ENCODE data around the gene SPTB.

The SPTB gene

GRCh38 chr14:64782196-64782595 lies 97.5 kb downstream of the SPTB start:
- TF ChIP-seq, protein P1, sequence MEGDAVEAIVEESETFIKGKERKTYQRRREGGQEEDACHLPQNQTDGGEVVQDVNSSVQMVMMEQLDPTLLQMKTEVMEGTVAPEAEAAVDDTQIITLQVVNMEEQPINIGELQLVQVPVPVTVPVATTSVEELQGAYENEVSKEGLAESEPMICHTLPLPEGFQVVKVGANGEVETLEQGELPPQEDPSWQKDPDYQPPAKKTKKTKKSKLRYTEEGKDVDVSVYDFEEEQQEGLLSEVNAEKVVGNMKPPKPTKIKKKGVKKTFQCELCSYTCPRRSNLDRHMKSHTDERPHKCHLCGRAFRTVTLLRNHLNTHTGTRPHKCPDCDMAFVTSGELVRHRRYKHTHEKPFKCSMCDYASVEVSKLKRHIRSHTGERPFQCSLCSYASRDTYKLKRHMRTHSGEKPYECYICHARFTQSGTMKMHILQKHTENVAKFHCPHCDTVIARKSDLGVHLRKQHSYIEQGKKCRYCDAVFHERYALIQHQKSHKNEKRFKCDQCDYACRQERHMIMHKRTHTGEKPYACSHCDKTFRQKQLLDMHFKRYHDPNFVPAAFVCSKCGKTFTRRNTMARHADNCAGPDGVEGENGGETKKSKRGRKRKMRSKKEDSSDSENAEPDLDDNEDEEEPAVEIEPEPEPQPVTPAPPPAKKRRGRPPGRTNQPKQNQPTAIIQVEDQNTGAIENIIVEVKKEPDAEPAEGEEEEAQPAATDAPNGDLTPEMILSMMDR (IDR thresholded peaks at IDR 0.05; ENCODE audit: low read depth, low read length, poor library complexity, severe bottlenecking) = no peak
- no peak for TF ChIP-seq EZH2phosphoT487 (IDR thresholded peaks at IDR 0.05; ENCODE audit: borderline replicate concordance, low read length)
- H3K4me2 ChIP-seq (ENCODE audit: low read length) = no peak overlapping the region

DNA sequence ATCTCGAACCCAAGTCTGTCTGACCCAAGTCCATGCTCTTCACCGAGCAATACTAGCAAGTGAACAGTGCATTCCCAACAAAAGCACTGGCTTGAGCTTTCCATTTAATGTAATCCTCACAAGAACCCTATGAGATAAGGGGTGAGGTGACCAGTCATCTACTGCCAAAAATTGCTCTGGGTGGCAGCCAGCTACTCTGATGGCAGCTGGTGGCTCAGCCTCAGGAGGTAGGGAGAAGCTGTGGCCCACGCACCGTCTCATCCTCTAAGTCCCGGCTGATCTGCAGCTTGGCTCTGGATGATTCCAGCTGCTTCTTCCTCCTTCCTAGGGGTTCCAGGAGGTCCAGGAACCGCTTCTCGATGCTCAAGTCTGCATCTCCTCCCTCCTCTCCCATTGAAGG lies 100.2 kb downstream of the SPTB start:
- no peak for TF ChIP-seq EZH2phosphoT487 (IDR thresholded peaks at IDR 0.05; ENCODE audit: borderline replicate concordance, low read length)
- TF ChIP-seq, protein P1 (IDR thresholded peaks at IDR 0.05; ENCODE audit: low read depth, low read length, poor library complexity, severe bottlenecking) = no peak
- Histone ChIP-seq H3K27me3 (ENCODE audit: control insufficient read depth, low read length) (peaks cover 6% of the 10 kb centered on the region; the same call in 1 of the 2 replicates), H3K79me2 (ENCODE audit: control insufficient read depth, low read length) (no peaks in the 10 kb centered on the region), H3F3A (ENCODE audit: control insufficient read depth, insufficient read depth) (no peaks in the 10 kb centered on the region), H3K9me2 (replicated peaks; ENCODE audit: control insufficient read depth, low read length) (no peaks in the 10 kb centered on the region), H3K9me3 (ENCODE audit: control insufficient read depth, insufficient read depth, low read length) (no peaks in the 10 kb centered on the region), H3K4me2 (ENCODE audit: low read length) (no peak overlapping the region), H4K20me1 (ENCODE audit: control insufficient read depth, insufficient read depth, low read depth, low read length) (no peaks in the 10 kb centered on the region), H3K36me3 (ENCODE audit: control insufficient read depth, low read length) (no peaks in the 10 kb centered on the region), H3K27ac (ENCODE audit: low read depth, low read length) (no peak overlapping the region), H3K4me3 (ENCODE audit: low read length) (no peak overlapping the region), H3K4me1 (ENCODE audit: control insufficient read depth, low read length) (no peaks in the 10 kb centered on the region)

More at GRCh38 chr14:64782196-64782595, 97.5 kb downstream of the SPTB start:
- Histone ChIP-seq H4K20me1 (ENCODE audit: control insufficient read depth, insufficient read depth, low read depth, low read length) (no peaks in the 10 kb centered on the region), H3F3A (ENCODE audit: control insufficient read depth, insufficient read depth) (no peaks in the 10 kb centered on the region), H3K36me3 (ENCODE audit: control insufficient read depth, low read length) (no peaks in the 10 kb centered on the region), H3K27ac (ENCODE audit: low read depth, low read length) (no peak overlapping the region), H3K9me3 (ENCODE audit: control insufficient read depth, insufficient read depth, low read length) (no peaks in the 10 kb centered on the region), H3K4me1 (ENCODE audit: control insufficient read depth, low read length) (no peaks in the 10 kb centered on the region), H3K4me3 (ENCODE audit: low read length) (no peak overlapping the region), H3K79me2 (ENCODE audit: control insufficient read depth, low read length) (no peaks in the 10 kb centered on the region), H3K9me2 (replicated peaks; ENCODE audit: control insufficient read depth, low read length) (no peaks in the 10 kb centered on the region), H3K27me3 (ENCODE audit: control insufficient read depth, low read length) (peaks cover 3% of the 10 kb centered on the region; the same call in 1 of the 2 replicates)

DNA sequence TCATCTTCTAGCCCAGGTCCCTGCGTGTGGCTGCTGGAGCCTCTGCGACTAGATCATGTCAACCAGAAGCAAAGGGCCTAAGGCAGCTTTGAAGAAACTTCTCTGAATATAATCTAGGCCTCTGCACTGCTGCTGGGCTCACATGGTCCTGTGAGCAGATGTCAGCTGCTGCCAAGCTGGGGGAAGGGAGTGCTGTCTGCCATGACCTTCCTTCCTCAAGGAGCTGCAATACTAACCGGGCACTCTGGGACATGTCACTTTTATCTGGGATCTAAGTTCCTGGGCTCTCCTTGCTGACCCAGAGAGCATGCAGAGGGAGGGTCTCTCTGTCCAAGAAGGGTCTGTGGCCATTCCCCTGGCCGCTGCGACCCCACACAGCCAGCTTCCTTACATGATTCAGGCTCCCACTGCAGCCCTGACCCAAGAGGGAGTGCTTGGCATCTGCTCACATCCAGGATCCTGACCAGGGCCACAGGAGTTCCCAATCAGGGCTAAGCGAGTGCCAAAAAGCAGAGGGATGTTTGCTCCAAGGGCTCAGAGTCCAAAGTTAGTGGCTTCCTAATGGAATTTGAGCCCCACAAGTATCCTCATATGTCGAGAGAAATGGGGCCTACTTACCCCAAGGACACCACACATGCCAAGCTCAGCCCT lies 101.5 kb downstream of the SPTB start:
- H4K20me1 ChIP-seq (ENCODE audit: control insufficient read depth, insufficient read depth, low read depth, low read length) = no peaks in the 10 kb centered on the region
- no peak overlapping the region for H3K4me3 ChIP-seq (ENCODE audit: low read length)
- peaks cover 6% of the 10 kb centered on the region; the same call in 1 of the 2 replicates for H3K27me3 ChIP-seq (ENCODE audit: control insufficient read depth, low read length)
- no peaks in the 10 kb centered on the region for H3K36me3 ChIP-seq (ENCODE audit: control insufficient read depth, low read length)
- TF ChIP-seq EZH2phosphoT487 (IDR thresholded peaks at IDR 0.05; ENCODE audit: borderline replicate concordance, low read length) = no peak
- TF ChIP-seq, protein P1 (IDR thresholded peaks at IDR 0.05; ENCODE audit: low read depth, low read length, poor library complexity, severe bottlenecking) = no peak
- no peaks in the 10 kb centered on the region for H3K4me1 ChIP-seq (ENCODE audit: control insufficient read depth, low read length)
- H3K4me2 ChIP-seq (ENCODE audit: low read length) = no peak overlapping the region
- H3K27ac ChIP-seq (ENCODE audit: low read depth, low read length) = no peak overlapping the region
- H3K79me2 ChIP-seq (ENCODE audit: control insufficient read depth, low read length) = no peaks in the 10 kb centered on the region
- no peaks in the 10 kb centered on the region for H3K9me2 ChIP-seq (replicated peaks; ENCODE audit: control insufficient read depth, low read length)
- no peaks in the 10 kb centered on the region for H3K9me3 ChIP-seq (ENCODE audit: control insufficient read depth, insufficient read depth, low read length)
- no peaks in the 10 kb centered on the region for H3F3A ChIP-seq (ENCODE audit: control insufficient read depth, insufficient read depth)

All from DOHH2 (cell line).